CD4-positive, alpha-beta T cell treated with Interleukin-4 for 1 hour (primary cell): ENCODE results near the gene CNOT9.

ENCODE experiments used
- DNase-seq, 2 donors: peaks; one replicate each; pipeline ENCODE4 v3.0.0-alpha.2; 2020 to 2022

The CNOT9 gene

GRCh38 chr2:218578272-218578877 lies 9.7 kb downstream of the CNOT9 start:
- DNase-seq = no peak

GRCh38 chr2:218582076-218582475 lies 13.4 kb downstream of the CNOT9 start:
- no peak for DNase-seq

GRCh38 chr2:218583983-218584850 lies 15.6 kb downstream of the CNOT9 start:
- no peak for DNase-seq

- no peak for DNase-seq
Observed at GRCh38 chr2:218585541-218585940, 16.9 kb downstream of the CNOT9 start.

GRCh38 chr2:218605432-218605831 lies 36.8 kb downstream of the CNOT9 start:
- no peak for DNase-seq

- DNase-seq = no peak
Observed at GRCh38 chr2:218607436-218608115, 38.9 kb downstream of the CNOT9 start, which contains the start of gene PLCD4. Gene PLCD4 (plus strand): TSS chr2:218607899. CDS start chr2:218615740, 7,841 bp downstream.

- no peak for DNase-seq
Observed at GRCh38 chr2:218615868-218616315, 47.3 kb downstream of the CNOT9 start.

GRCh38 chr2:218618102-218618860 lies 49.6 kb downstream of the CNOT9 start:
- DNase-seq = no peak

GRCh38 chr2:218621007-218621406 lies 52.4 kb downstream of the CNOT9 start:
- no peak for DNase-seq

GRCh38 chr2:218622606-218623365 lies 54.1 kb downstream of the CNOT9 start:
- no peak for DNase-seq

GRCh38 chr2:218623366-218623705 lies 54.7 kb downstream of the CNOT9 start:
- no peak for DNase-seq

GRCh38 chr2:218626369-218626768 lies 57.7 kb downstream of the CNOT9 start:
- DNase-seq = no peak

GRCh38 chr2:218627939-218628338 lies 59.3 kb downstream of the CNOT9 start:
- no peak for DNase-seq

- no peak for DNase-seq
Observed at GRCh38 chr2:218631837-218632236, 63.2 kb downstream of the CNOT9 start.

GRCh38 chr2:218635719-218636118 lies 67.1 kb downstream of the CNOT9 start:
- no peak for DNase-seq

GRCh38 chr2:218638372-218638771 lies 69.7 kb downstream of the CNOT9 start:
- DNase-seq = no peak

- no peak for DNase-seq
Observed at GRCh38 chr2:218642121-218642656, 73.5 kb downstream of the CNOT9 start.

- no peak for DNase-seq
Observed at GRCh38 chr2:218642786-218643185, 74.1 kb downstream of the CNOT9 start.

GRCh38 chr2:218643751-218644310 lies 75.2 kb downstream of the CNOT9 start:
- no peak for DNase-seq

- no peak for DNase-seq
Observed at GRCh38 chr2:218644721-218645120, 76.1 kb downstream of the CNOT9 start.

GRCh38 chr2:218645126-218645525 lies 76.5 kb downstream of the CNOT9 start:
- no peak for DNase-seq
